MM.1S (cell line): ENCODE results near the gene WDR83.

ENCODE experiments used
- DNase-seq: peaks from one replicate; pipeline ENCODE4 v3.0.0-alpha.2; 2015
- H2AFZ ChIP-seq: fragments of 300-600 bp; sonication (generic); 2 replicates; pipeline ENCODE4 v1.6.0; 2016; ENCODE audit warnings: antibody characterized with exemption, low read length
- H3F3A ChIP-seq: fragments of 300-600 bp; sonication (generic); 2 replicates; pipeline ENCODE4 v1.6.1; 2016; ENCODE audit warnings: mild to moderate bottlenecking, antibody characterized with exemption, low read length, moderate library complexity, mixed read lengths; ENCODE audit not compliant: insufficient read depth
- H3K27ac ChIP-seq: fragments of 300-600 bp; sonication (generic); 2 replicates; pipeline ENCODE4 v1.5.1; 2016; ENCODE audit warnings: mild to moderate bottlenecking, low read length
- H3K27me3 ChIP-seq: fragments of 300-600 bp; sonication (generic); replicated peaks from 2 replicates; pipeline ENCODE4 v1.6.0; 2016; ENCODE audit warnings: low read length; ENCODE audit not compliant: insufficient read depth
- H3K36me3 ChIP-seq: fragments of 300-600 bp; sonication (generic); replicated peaks from 2 replicates; pipeline ENCODE4 v1.6.1; 2016; ENCODE audit warnings: mild to moderate bottlenecking, low read length, mixed read lengths; ENCODE audit not compliant: insufficient read depth
- H3K4me1 ChIP-seq: fragments of 300-600 bp; sonication (generic); 2 replicates; pipeline ENCODE4 v1.6.1; 2016; ENCODE audit warnings: low read length, mixed read lengths
- H3K4me2 ChIP-seq: fragments of 300-600 bp; sonication (generic); 2 replicates; pipeline ENCODE4 v1.6.0; 2016; ENCODE audit warnings: low read depth, low read length
- H3K4me3 ChIP-seq: fragments of 300-600 bp; sonication (generic); 2 replicates; pipeline ENCODE4 v1.5.1; 2016; ENCODE audit warnings: low read length, mixed read lengths
- H3K79me2 ChIP-seq: fragments of 300-600 bp; sonication (generic); 2 replicates; pipeline ENCODE4 v1.6.1; 2016; ENCODE audit warnings: mixed run types, low read length, mixed read lengths
- H3K9ac ChIP-seq: fragments of 300-600 bp; sonication (generic); 2 replicates; pipeline ENCODE4 v1.6.1; 2016; ENCODE audit warnings: low read length, mixed read lengths
- H3K9me2 ChIP-seq: fragments of 300-600 bp; sonication (generic); replicated peaks from 2 replicates; pipeline ENCODE4 v1.6.1; 2016; ENCODE audit warnings: mild to moderate bottlenecking, low read length, mixed read lengths; ENCODE audit not compliant: insufficient read depth
- H3K9me3 ChIP-seq: fragments of 300-600 bp; sonication (generic); replicated peaks from 2 replicates; pipeline ENCODE4 v1.6.1; 2016; ENCODE audit warnings: mild to moderate bottlenecking, low read length, mixed read lengths; ENCODE audit not compliant: insufficient read depth
- H4K20me1 ChIP-seq: fragments of 300-600 bp; sonication (generic); 2 replicates; pipeline ENCODE4 v1.6.1; 2016; ENCODE audit warnings: mild to moderate bottlenecking, low read length, moderate library complexity, mixed read lengths; ENCODE audit not compliant: insufficient read depth
- CTCF ChIP-seq: fragments of 300-600 bp; sonication (generic); IDR thresholded peaks from 2 replicates; pipeline ENCODE4 v1.5.1; 2016; ENCODE audit warnings: antibody characterized with exemption, low read length, mixed read lengths
- EZH2 ChIP-seq: fragments of 300-600 bp; sonication (generic); optimal IDR thresholded peaks from 2 replicates; pipeline ENCODE3; 2017; ENCODE audit warnings: low read depth, mild to moderate bottlenecking, antibody characterized with exemption, low read length, mixed read lengths
- EZH2phosphoT487 ChIP-seq: fragments of 300-600 bp; sonication (generic); IDR thresholded peaks from 2 replicates; pipeline ENCODE4 v1.6.1; 2018; ENCODE audit warnings: antibody characterized with exemption, low read length

Gene WDR83

GRCh38 chr19:12694641-12695040 is 28.0 kb downstream of the WDR83 start:
- Histone ChIP-seq H4K20me1 (no peaks in the 10 kb centered on the region), H3K9me3 (no peaks in the 10 kb centered on the region), H3K79me2 (peaks cover 7% of the 10 kb centered on the region; the same call in 1 of the 2 replicates), H3K4me3 (no peak overlapping the region), H3K9ac (no peak overlapping the region), H3K4me2 (no peak overlapping the region), H3F3A (peaks cover 17% of the 10 kb centered on the region), H3K27ac (no peak overlapping the region), H2AFZ (no peak overlapping the region), H3K9me2 (no peaks in the 10 kb centered on the region), H3K4me1 (peaks cover 8% of the 10 kb centered on the region; the same call in 1 of the 2 replicates), H3K36me3 (no peaks in the 10 kb centered on the region), H3K27me3 (no peaks in the 10 kb centered on the region)
- DNase-seq: no peak
- TF ChIP-seq EZH2 (no peak), CTCF (no peak), EZH2phosphoT487 (no peak)

- H2AFZ ChIP-seq: no peak overlapping the region
- H3K9me2 ChIP-seq: no peaks in the 10 kb centered on the region
- H4K20me1 ChIP-seq: no peaks in the 10 kb centered on the region
- DNase-seq: no peak
- no peaks in the 10 kb centered on the region for H3K27me3 ChIP-seq
- TF ChIP-seq CTCF: no peak
- no peak for TF ChIP-seq EZH2
- H3K4me3 ChIP-seq: no peak overlapping the region
- peaks cover 17% of the 10 kb centered on the region for H3F3A ChIP-seq
- no peaks in the 10 kb centered on the region for H3K36me3 ChIP-seq
- 0 out of 2 replicates have a peak overlapping the region, but pooled peaks have one; percentile 91 for H3K4me2 ChIP-seq
- H3K9me3 ChIP-seq: no peaks in the 10 kb centered on the region
- peaks cover 8% of the 10 kb centered on the region; the same call in 1 of the 2 replicates for H3K4me1 ChIP-seq
- H3K79me2 ChIP-seq: peaks cover 7% of the 10 kb centered on the region; the same call in 1 of the 2 replicates
- H3K27ac ChIP-seq: no peak overlapping the region
- H3K9ac ChIP-seq: no peak overlapping the region; the same call in 1 of the 2 replicates
Observed at GRCh38 chr19:12695096-12695495, 28.5 kb downstream of the WDR83 start.

GRCh38 chr19:12695514-12695913 is 28.9 kb downstream of the WDR83 start:
- H3K27ac ChIP-seq: no peak overlapping the region
- DNase-seq: no peak
- H3K79me2 ChIP-seq: peaks cover 7% of the 10 kb centered on the region; the same call in 1 of the 2 replicates
- peaks cover 17% of the 10 kb centered on the region for H3F3A ChIP-seq
- no peaks in the 10 kb centered on the region for H4K20me1 ChIP-seq
- no peaks in the 10 kb centered on the region for H3K36me3 ChIP-seq
- H3K4me3 ChIP-seq: peak overlapping the region; percentile 95
- peak overlapping the region; percentile 91 for H3K4me2 ChIP-seq
- H3K27me3 ChIP-seq: no peaks in the 10 kb centered on the region
- H3K9ac ChIP-seq: peak overlapping the region; percentile 76; the same call in 1 of the 2 replicates
- 0 out of 2 replicates have a peak overlapping the region, but pooled peaks have one; percentile 95 for H2AFZ ChIP-seq
- peaks cover 8% of the 10 kb centered on the region; the same call in 1 of the 2 replicates for H3K4me1 ChIP-seq
- TF ChIP-seq EZH2phosphoT487: no peak
- no peak for TF ChIP-seq EZH2
- no peak for TF ChIP-seq CTCF
- no peaks in the 10 kb centered on the region for H3K9me2 ChIP-seq
- H3K9me3 ChIP-seq: no peaks in the 10 kb centered on the region
